Measurements from ENCODE around the gene LPIN3. TPM values are rescaled to one million over a fixed set of nuclear protein-coding genes. Genes with fewer than 3 reads are reported as not detected.

Gene LPIN3
- total RNA-seq, 1 experiment from 2014 or later, result 32.6 TPM

DNA sequence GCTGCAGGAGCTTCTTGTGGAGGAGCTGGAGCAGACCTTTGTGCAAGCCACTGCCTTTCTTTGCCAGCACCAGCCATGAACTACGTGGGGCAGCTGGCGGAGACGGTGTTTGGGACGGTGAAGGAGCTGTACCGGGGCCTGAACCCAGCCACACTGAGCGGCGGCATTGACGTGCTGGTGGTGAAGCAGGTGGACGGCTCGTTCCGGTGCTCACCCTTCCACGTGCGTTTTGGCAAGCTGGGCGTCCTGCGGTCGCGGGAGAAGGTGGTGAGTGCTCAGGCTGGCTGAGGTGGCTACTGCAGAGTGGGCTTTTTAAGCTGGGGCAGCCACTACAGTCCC lies 5.1 kb downstream of the LPIN3 start:
- Mint-ChIP-seq H3K9me3 (ENCODE audit: unreplicated experiment) (no peaks in the 10 kb centered on the region), H3K36me3 (ENCODE audit: insufficient read depth, unreplicated experiment) (peaks cover 6% of the 10 kb centered on the region), H3K27me3 (ENCODE audit: insufficient read depth, unreplicated experiment) (no peaks in the 10 kb centered on the region), H3K4me3 (ENCODE audit: unreplicated experiment) (no peak overlapping the region), H3K4me1 (ENCODE audit: low read depth, unreplicated experiment) (peaks cover 15% of the 10 kb centered on the region), H3K27ac (ENCODE audit: unreplicated experiment) (no peak overlapping the region)
- H3K36me3 ChIP-seq (ENCODE audit: control insufficient read depth, insufficient read depth, low read length), result peaks cover 4% of the 10 kb centered on the region; the same call in 1 of the 2 replicates
- H3K4me3 ChIP-seq (ENCODE audit: low read depth, low read length), result no peak overlapping the region
- H3K27me3 ChIP-seq (replicated peaks; ENCODE audit: control insufficient read depth, insufficient read depth, low read length), result no peaks in the 10 kb centered on the region
- ChIA-PET CTCF (interaction anchor here (1.5 to 2.4 kb wide), 2 partner anchors 65 to 173 kb away, joined by 6 to 13 read pairs; no protein-coding TSS in a partner anchor), POLR2A (no interaction called here)
- H3K9me3 ChIP-seq, result no peaks in the 10 kb centered on the region
- H3K4me1 ChIP-seq, result peaks cover 25% of the 10 kb centered on the region
- TF ChIP-seq, protein P1, sequence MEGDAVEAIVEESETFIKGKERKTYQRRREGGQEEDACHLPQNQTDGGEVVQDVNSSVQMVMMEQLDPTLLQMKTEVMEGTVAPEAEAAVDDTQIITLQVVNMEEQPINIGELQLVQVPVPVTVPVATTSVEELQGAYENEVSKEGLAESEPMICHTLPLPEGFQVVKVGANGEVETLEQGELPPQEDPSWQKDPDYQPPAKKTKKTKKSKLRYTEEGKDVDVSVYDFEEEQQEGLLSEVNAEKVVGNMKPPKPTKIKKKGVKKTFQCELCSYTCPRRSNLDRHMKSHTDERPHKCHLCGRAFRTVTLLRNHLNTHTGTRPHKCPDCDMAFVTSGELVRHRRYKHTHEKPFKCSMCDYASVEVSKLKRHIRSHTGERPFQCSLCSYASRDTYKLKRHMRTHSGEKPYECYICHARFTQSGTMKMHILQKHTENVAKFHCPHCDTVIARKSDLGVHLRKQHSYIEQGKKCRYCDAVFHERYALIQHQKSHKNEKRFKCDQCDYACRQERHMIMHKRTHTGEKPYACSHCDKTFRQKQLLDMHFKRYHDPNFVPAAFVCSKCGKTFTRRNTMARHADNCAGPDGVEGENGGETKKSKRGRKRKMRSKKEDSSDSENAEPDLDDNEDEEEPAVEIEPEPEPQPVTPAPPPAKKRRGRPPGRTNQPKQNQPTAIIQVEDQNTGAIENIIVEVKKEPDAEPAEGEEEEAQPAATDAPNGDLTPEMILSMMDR (IDR thresholded peaks at IDR 0.05; ENCODE audit: insufficient read depth in 1 of 2, low read depth in 1 of 2, low read length in 1 of 2, severe bottlenecking in 1 of 2, unreplicated experiment in 1 of 2), result no peak
- intact Hi-C loops (cut with micrococcal nuclease; ENCODE audit: unreplicated experiment), result no loop called here
- no TSS peak for BruUV-seq (replicated peaks)
- DNase-seq, result no peak

GRCh38 chr20:41347523-41348429 lies 7.2 kb downstream of the LPIN3 start:
- peaks cover 6% of the 10 kb centered on the region for H3K36me3 Mint-ChIP-seq (ENCODE audit: insufficient read depth, unreplicated experiment)
- no peaks in the 10 kb centered on the region for H3K9me3 Mint-ChIP-seq (ENCODE audit: unreplicated experiment)
- peaks cover 7% of the 10 kb centered on the region for H3K4me1 ChIP-seq
- intact Hi-C loops (cut with micrococcal nuclease; ENCODE audit: unreplicated experiment), result no loop called here
- H3K4me1 Mint-ChIP-seq (ENCODE audit: low read depth, unreplicated experiment), result peaks cover 7% of the 10 kb centered on the region
- no TSS peak for BruUV-seq (replicated peaks)
- no peaks in the 10 kb centered on the region for H3K27me3 Mint-ChIP-seq (ENCODE audit: insufficient read depth, unreplicated experiment)
- CTCF ChIA-PET, result no interaction called here
- H3K36me3 ChIP-seq (ENCODE audit: control insufficient read depth, insufficient read depth, low read length), result peaks cover 5% of the 10 kb centered on the region; the same call in 1 of the 2 replicates
- H3K4me3 Mint-ChIP-seq (ENCODE audit: unreplicated experiment), result no peak overlapping the region
- DNase-seq, result no peak
- TF ChIP-seq, protein P1 (IDR thresholded peaks at IDR 0.05; ENCODE audit: insufficient read depth in 1 of 2, low read depth in 1 of 2, low read length in 1 of 2, severe bottlenecking in 1 of 2, unreplicated experiment in 1 of 2), result no peak
- H3K4me3 ChIP-seq (ENCODE audit: low read depth, low read length), result no peak overlapping the region
- H3K9me3 ChIP-seq, result no peaks in the 10 kb centered on the region
- H3K27ac Mint-ChIP-seq (ENCODE audit: unreplicated experiment), result no peak overlapping the region
- H3K27me3 ChIP-seq (replicated peaks; ENCODE audit: control insufficient read depth, insufficient read depth, low read length), result no peaks in the 10 kb centered on the region
- POLR2A ChIA-PET, result no interaction called here

DNA sequence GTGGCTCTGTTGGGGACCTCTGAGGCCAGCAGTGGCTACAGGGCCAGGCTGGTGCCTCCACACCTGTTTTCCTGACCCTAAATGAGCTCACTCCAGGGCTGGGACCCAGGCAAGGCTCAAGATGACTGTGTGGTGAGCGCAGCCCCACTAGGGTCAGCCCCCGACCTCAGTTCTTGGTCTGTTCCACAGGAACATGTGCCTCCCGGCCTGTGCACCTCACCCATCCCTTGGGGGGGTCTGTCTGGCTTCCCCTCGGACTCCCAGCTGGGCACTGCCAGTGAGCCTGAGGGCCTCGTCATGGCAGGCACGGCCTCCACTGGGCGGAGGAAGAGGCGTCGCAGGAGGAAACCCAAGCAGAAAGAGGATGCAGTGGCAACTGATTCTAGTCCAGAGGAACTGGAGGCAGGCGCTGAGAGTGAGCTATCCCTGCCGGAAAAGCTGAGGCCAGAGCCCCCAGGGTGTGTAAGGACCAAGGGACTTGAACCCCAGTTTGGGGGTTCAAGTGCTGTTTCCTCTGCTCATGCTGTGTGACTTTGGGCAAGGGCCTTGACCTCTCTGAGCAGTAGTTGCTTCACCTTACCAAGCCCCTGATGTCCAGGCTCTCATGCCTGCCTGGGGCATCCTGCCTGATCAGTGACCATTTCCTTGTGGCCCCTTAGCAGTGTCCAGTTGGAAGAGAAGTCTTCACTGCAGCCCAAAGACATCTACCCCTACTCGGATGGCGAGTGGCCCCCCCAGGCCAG lies 8.0 kb downstream of the LPIN3 start:
- H3K36me3 Mint-ChIP-seq (ENCODE audit: insufficient read depth, unreplicated experiment), result peaks cover 6% of the 10 kb centered on the region

More for the DNA sequence above, 8.0 kb downstream of the LPIN3 start:
- TF ChIP-seq, protein P1 (IDR thresholded peaks at IDR 0.05; ENCODE audit: insufficient read depth in 1 of 2, low read depth in 1 of 2, low read length in 1 of 2, severe bottlenecking in 1 of 2, unreplicated experiment in 1 of 2), result no peak
- no peak overlapping the region for H3K4me3 Mint-ChIP-seq (ENCODE audit: unreplicated experiment)
- CTCF ChIA-PET, result no interaction called here
- no peak overlapping the region for H3K4me3 ChIP-seq (ENCODE audit: low read depth, low read length)
- no peaks in the 10 kb centered on the region for H3K4me1 ChIP-seq
- peaks cover 5% of the 10 kb centered on the region; the same call in 1 of the 2 replicates for H3K36me3 ChIP-seq (ENCODE audit: control insufficient read depth, insufficient read depth, low read length)
- no peaks in the 10 kb centered on the region for H3K9me3 Mint-ChIP-seq (ENCODE audit: unreplicated experiment)
- no peak overlapping the region for H3K27ac Mint-ChIP-seq (ENCODE audit: unreplicated experiment)
- no peak for DNase-seq
- H3K9me3 ChIP-seq, result no peaks in the 10 kb centered on the region
- no peaks in the 10 kb centered on the region for H3K27me3 ChIP-seq (replicated peaks; ENCODE audit: control insufficient read depth, insufficient read depth, low read length)
- POLR2A ChIA-PET, result no interaction called here
- no TSS peak for BruUV-seq (replicated peaks)
- H3K4me1 Mint-ChIP-seq (ENCODE audit: low read depth, unreplicated experiment), result peaks cover 2% of the 10 kb centered on the region
- intact Hi-C loops (cut with micrococcal nuclease; ENCODE audit: unreplicated experiment), result no loop called here
- H3K27me3 Mint-ChIP-seq (ENCODE audit: insufficient read depth, unreplicated experiment), result no peaks in the 10 kb centered on the region
